Mesendoderm (in vitro differentiated cells): Measurements from ENCODE around the gene ACTN2.
A peak's percentile ranks its signal among the peaks of the same experiment; 100 is the strongest.

Source experiments
- DNase-seq: peaks from one replicate; pipeline ENCODE4 v3.0.0; 2013
- H2AK5ac ChIP-seq: 2 replicates; pipeline ENCODE4 v1.6.1; 2013; ENCODE audit warnings: low read length, inconsistent platforms
- H2BK120ac ChIP-seq: 2 replicates; pipeline ENCODE4 v1.6.1; 2013; ENCODE audit warnings: low read depth, mild to moderate bottlenecking, low read length, moderate library complexity, mixed read lengths
- H2BK15ac ChIP-seq: replicated peaks from 2 replicates; pipeline ENCODE4 v1.6.1; 2013; ENCODE audit warnings: low read depth, mild to moderate bottlenecking, moderate library complexity
- H2BK5ac ChIP-seq: 2 replicates; pipeline ENCODE4 v1.6.1; 2013; ENCODE audit warnings: low read length, inconsistent platforms
- H3K18ac ChIP-seq: 2 replicates; pipeline ENCODE4 v1.6.1; 2013; ENCODE audit warnings: mild to moderate bottlenecking, low read length, mixed read lengths
- H3K23ac ChIP-seq: one replicate; pipeline ENCODE4 v1.6.1; 2013; ENCODE audit warnings: low read length
- H3K27ac ChIP-seq: 2 replicates; pipeline ENCODE4 v1.5.1; 2013; ENCODE audit warnings: low read depth, mild to moderate bottlenecking, inconsistent platforms, low read length, moderate library complexity
- H3K27me3 ChIP-seq: 2 replicates; pipeline ENCODE4 v1.6.1; 2013; ENCODE audit warnings: low read length, control low read depth, mild to moderate bottlenecking, inconsistent platforms; ENCODE audit not compliant: insufficient read depth, poor library complexity
- H3K36me3 ChIP-seq: 2 replicates; pipeline ENCODE4 v1.6.1; 2013; ENCODE audit warnings: low read length, inconsistent platforms; ENCODE audit not compliant: control insufficient read depth, insufficient read depth
- H3K4ac ChIP-seq: one replicate; pipeline ENCODE4 v1.6.1; 2013; ENCODE audit warnings: low read depth, mild to moderate bottlenecking, low read length, moderate library complexity
- H3K4me1 ChIP-seq: 2 replicates; pipeline ENCODE4 v1.6.1; 2013; ENCODE audit warnings: low read depth, low read length, inconsistent platforms; ENCODE audit not compliant: control insufficient read depth
- H3K4me2 ChIP-seq: 2 replicates; pipeline ENCODE4 v1.6.1; 2013; ENCODE audit warnings: low read length
- H3K4me3 ChIP-seq: 2 replicates; pipeline ENCODE4 v1.5.1; 2013; ENCODE audit warnings: mild to moderate bottlenecking, low read length
- H3K56ac ChIP-seq: one replicate; pipeline ENCODE4 v1.6.1; 2013; ENCODE audit warnings: low read length
- H3K79me1 ChIP-seq: 2 replicates; pipeline ENCODE4 v1.6.1; 2013; ENCODE audit warnings: low read length, inconsistent platforms
- H3K79me2 ChIP-seq: 2 replicates; pipeline ENCODE4 v1.6.1; 2013; ENCODE audit warnings: mild to moderate bottlenecking, low read length; ENCODE audit not compliant: control insufficient read depth, insufficient read depth
- H3K9ac ChIP-seq: 2 replicates; pipeline ENCODE4 v1.6.1; 2013; ENCODE audit warnings: low read length, inconsistent platforms
- H4K5ac ChIP-seq: one replicate; pipeline ENCODE4 v1.6.1; 2013; ENCODE audit warnings: low read length
- H4K8ac ChIP-seq: one replicate; pipeline ENCODE4 v1.6.1; 2013; ENCODE audit warnings: low read depth, mild to moderate bottlenecking, control low read depth, low read length, moderate library complexity
- WGBS: extraction: QIAGEN DNeasy Blood & Tissue Kit; methylation state at CpG from one replicate; pipeline ENCODE4 v1.1.7; 2013; ENCODE audit warnings: low lambda C conversion rate, missing lambda C conversion rate; ENCODE audit not compliant: insufficient coverage; ENCODE audit errors: extremely low coverage; 5-methylcytosine and 5-hydroxymethylcytosine counted together

ACTN2 gene

GRCh38 chr1:236767276-236767675, 81.0 kb downstream of the ACTN2 start:
- WGBS, result no CpG with 5 or more reads among the region's 6 CpGs
- H3K23ac ChIP-seq, result no peak overlapping the region
- H3K4me3 ChIP-seq, result no peak overlapping the region
- H3K79me1 ChIP-seq, result no peaks in the 10 kb centered on the region
- no peak overlapping the region for H4K5ac ChIP-seq
- no peaks in the 10 kb centered on the region for H3K36me3 ChIP-seq
- no peak overlapping the region for H3K56ac ChIP-seq
- no peak overlapping the region for H2AK5ac ChIP-seq
- H3K79me2 ChIP-seq, result no peaks in the 10 kb centered on the region
- H3K27me3 ChIP-seq, result no peaks in the 10 kb centered on the region
- H3K9ac ChIP-seq, result no peak overlapping the region
- no peak overlapping the region for H3K27ac ChIP-seq
- no peak overlapping the region for H2BK15ac ChIP-seq
- H3K18ac ChIP-seq, result no peak overlapping the region
- no peak overlapping the region for H3K4ac ChIP-seq
- no peak overlapping the region for H2BK5ac ChIP-seq
- H4K8ac ChIP-seq, result no peak overlapping the region
- H3K4me2 ChIP-seq, result no peak overlapping the region
- no peaks in the 10 kb centered on the region for H3K4me1 ChIP-seq
- no peak overlapping the region for H2BK120ac ChIP-seq
- DNase-seq, result no peak

GRCh38 chr1:236768601-236769000, 82.3 kb downstream of the ACTN2 start:
- Histone ChIP-seq H3K36me3 (no peaks in the 10 kb centered on the region), H3K9ac (no peak overlapping the region), H4K8ac (no peak overlapping the region), H3K27me3 (no peaks in the 10 kb centered on the region), H3K4me3 (no peak overlapping the region), H3K56ac (no peak overlapping the region), H3K27ac (no peak overlapping the region), H2BK120ac (no peak overlapping the region), H2BK5ac (no peak overlapping the region), H2AK5ac (no peak overlapping the region), H3K4me1 (no peaks in the 10 kb centered on the region), H3K18ac (no peak overlapping the region), H3K79me1 (no peaks in the 10 kb centered on the region), H3K23ac (no peak overlapping the region), H3K4me2 (no peak overlapping the region), H4K5ac (no peak overlapping the region), H3K4ac (no peak overlapping the region), H2BK15ac (no peak overlapping the region), H3K79me2 (no peaks in the 10 kb centered on the region)
- DNase-seq, result no peak

DNA sequence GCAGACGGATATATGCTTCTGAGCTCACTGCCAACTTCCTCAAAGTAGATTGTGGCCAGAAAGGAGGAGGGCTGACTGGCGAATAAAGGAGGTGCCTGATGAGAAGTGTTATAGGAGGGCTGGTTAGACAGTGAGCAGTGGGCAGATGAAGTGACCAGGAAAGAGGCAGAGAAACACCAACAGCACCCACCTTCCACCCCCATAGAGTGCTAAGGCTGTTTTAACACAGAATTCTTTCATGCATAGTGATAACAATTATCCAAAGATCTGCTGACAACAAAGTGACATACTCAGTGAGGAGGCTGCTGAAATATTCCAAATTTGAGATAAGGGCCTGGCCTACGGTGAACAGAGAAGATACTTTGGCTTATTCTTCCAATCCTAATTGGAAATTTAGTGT, 87.6 kb downstream of the ACTN2 start:
- Histone ChIP-seq H3K23ac (no peak overlapping the region), H3K4me1 (no peaks in the 10 kb centered on the region), H4K8ac (no peak overlapping the region), H2BK120ac (no peak overlapping the region), H3K79me2 (no peaks in the 10 kb centered on the region), H3K56ac (no peak overlapping the region), H3K36me3 (no peaks in the 10 kb centered on the region), H3K4me2 (no peak overlapping the region), H2BK15ac (no peak overlapping the region), H3K79me1 (no peaks in the 10 kb centered on the region), H3K9ac (no peak overlapping the region), H4K5ac (no peak overlapping the region), H3K18ac (no peak overlapping the region), H3K4ac (no peak overlapping the region), H3K27me3 (no peaks in the 10 kb centered on the region), H3K4me3 (no peak overlapping the region), H3K27ac (no peak overlapping the region), H2AK5ac (no peak overlapping the region), H2BK5ac (no peak overlapping the region)
- DNase-seq, result no peak
- WGBS, result no CpG with 5 or more reads among the region's 3 CpGs

DNA sequence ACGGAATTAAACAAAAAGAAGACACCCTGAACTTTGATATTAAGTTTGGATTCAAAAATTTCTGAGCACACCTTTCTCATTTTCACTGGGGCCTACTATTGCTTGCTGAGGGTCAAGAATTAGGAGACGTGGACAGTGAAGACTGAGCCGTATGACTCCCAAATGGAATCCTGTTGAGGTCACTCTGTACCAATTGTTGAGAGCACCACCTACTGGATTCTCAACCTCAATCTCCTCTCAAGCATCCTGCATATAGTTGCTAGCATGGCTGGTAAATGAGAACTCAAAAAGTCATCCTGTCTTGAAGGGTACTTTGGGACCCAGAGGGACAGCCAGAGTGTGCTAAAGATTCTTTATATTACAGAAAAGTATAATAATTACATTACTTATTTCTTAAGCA, 88.6 kb downstream of the ACTN2 start:
- Histone ChIP-seq H3K4me3 (no peak overlapping the region), H2BK5ac (no peak overlapping the region), H2BK15ac (no peak overlapping the region), H3K18ac (no peak overlapping the region), H3K36me3 (no peaks in the 10 kb centered on the region), H3K27ac (no peak overlapping the region), H2BK120ac (no peak overlapping the region), H4K8ac (no peak overlapping the region), H3K4me1 (no peaks in the 10 kb centered on the region), H3K9ac (no peak overlapping the region), H2AK5ac (no peak overlapping the region), H4K5ac (no peak overlapping the region), H3K4me2 (no peak overlapping the region), H3K79me1 (no peaks in the 10 kb centered on the region), H3K27me3 (no peaks in the 10 kb centered on the region), H3K23ac (no peak overlapping the region), H3K56ac (no peak overlapping the region), H3K4ac (no peak overlapping the region), H3K79me2 (no peaks in the 10 kb centered on the region)
- WGBS, result no CpG with 5 or more reads among the region's 3 CpGs
- peak; percentile 71 for DNase-seq

GRCh38 chr1:236779312-236779711, 93.0 kb downstream of the ACTN2 start:
- no peak overlapping the region for H3K56ac ChIP-seq
- no peak overlapping the region for H3K18ac ChIP-seq
- H4K5ac ChIP-seq, result no peak overlapping the region
- H4K8ac ChIP-seq, result no peak overlapping the region
- H3K79me2 ChIP-seq, result no peaks in the 10 kb centered on the region
- no CpG with 5 or more reads among the region's 2 CpGs for WGBS
- H2BK15ac ChIP-seq, result no peak overlapping the region
- no peak overlapping the region for H2BK120ac ChIP-seq
- no peak for DNase-seq
- no peak overlapping the region for H2BK5ac ChIP-seq
- H3K27me3 ChIP-seq, result no peaks in the 10 kb centered on the region
- H3K23ac ChIP-seq, result no peak overlapping the region
- no peaks in the 10 kb centered on the region for H3K4me1 ChIP-seq
- no peak overlapping the region for H2AK5ac ChIP-seq
- no peak overlapping the region for H3K4me2 ChIP-seq
- H3K4me3 ChIP-seq, result no peak overlapping the region
- H3K36me3 ChIP-seq, result no peaks in the 10 kb centered on the region
- H3K27ac ChIP-seq, result no peak overlapping the region
- H3K4ac ChIP-seq, result no peak overlapping the region
- no peak overlapping the region for H3K9ac ChIP-seq
- H3K79me1 ChIP-seq, result no peaks in the 10 kb centered on the region

GRCh38 chr1:236785477-236785876, 99.2 kb downstream of the ACTN2 start:
- Histone ChIP-seq H2BK15ac (no peak overlapping the region), H3K23ac (no peak overlapping the region), H3K56ac (no peak overlapping the region), H3K27me3 (no peaks in the 10 kb centered on the region), H3K4me3 (no peak overlapping the region), H3K27ac (no peak overlapping the region), H2AK5ac (no peak overlapping the region), H3K9ac (no peak overlapping the region), H3K36me3 (no peaks in the 10 kb centered on the region), H2BK120ac (no peak overlapping the region), H2BK5ac (no peak overlapping the region), H3K79me1 (no peaks in the 10 kb centered on the region), H3K4me1 (no peaks in the 10 kb centered on the region), H3K79me2 (no peaks in the 10 kb centered on the region), H4K5ac (no peak overlapping the region), H4K8ac (no peak overlapping the region), H3K18ac (no peak overlapping the region), H3K4me2 (no peak overlapping the region), H3K4ac (no peak overlapping the region)
- DNase-seq, result no peak
- WGBS, result no CpG with 5 or more reads among the region's 2 CpGs
